DOHH2 (cell line): Measurements from ENCODE around the gene RNF13.

Experiments
- H3F3A ChIP-seq: fragments of 200-600 bp; sonication (generic), shearing (Covaris generic); 2 replicates; pipeline ENCODE4 v1.6.0; 2016; ENCODE audit warnings: antibody characterized with exemption, mild to moderate bottlenecking; ENCODE audit not compliant: control insufficient read depth, insufficient read depth
- H3K27ac ChIP-seq: fragments of 200-600 bp; sonication (generic); 2 replicates; pipeline ENCODE4 v1.5.1; 2014; ENCODE audit warnings: low read depth, mild to moderate bottlenecking, low read length, moderate library complexity
- H3K27me3 ChIP-seq: fragments of 200-600 bp; sonication (generic); 2 replicates; pipeline ENCODE4 v1.6.1; 2014; ENCODE audit warnings: mild to moderate bottlenecking, low read length, mixed read lengths; ENCODE audit not compliant: control insufficient read depth
- H3K36me3 ChIP-seq: fragments of 200-600 bp; sonication (generic); 2 replicates; pipeline ENCODE4 v1.6.1; 2014; ENCODE audit warnings: mild to moderate bottlenecking, low read length, moderate library complexity, mixed read lengths; ENCODE audit not compliant: control insufficient read depth
- H3K4me1 ChIP-seq: fragments of 200-600 bp; sonication (generic); 2 replicates; pipeline ENCODE4 v1.6.1; 2014; ENCODE audit warnings: mild to moderate bottlenecking, low read length, mixed read lengths; ENCODE audit not compliant: control insufficient read depth
- H3K4me2 ChIP-seq: fragments of 200-600 bp; sonication (generic); 2 replicates; pipeline ENCODE4 v1.6.0; 2014; ENCODE audit warnings: mild to moderate bottlenecking, low read length, moderate library complexity
- H3K4me3 ChIP-seq: fragments of 200-600 bp; sonication (generic); 2 replicates; pipeline ENCODE4 v1.5.1; 2014; ENCODE audit warnings: mild to moderate bottlenecking, low read length, mixed read lengths
- H3K79me2 ChIP-seq: fragments of 200-600 bp; sonication (generic); 2 replicates; pipeline ENCODE4 v1.6.1; 2014; ENCODE audit warnings: mild to moderate bottlenecking, low read length, mixed read lengths; ENCODE audit not compliant: control insufficient read depth
- H3K9me2 ChIP-seq: fragments of 200-600 bp; sonication (generic); replicated peaks from 2 replicates; pipeline ENCODE4 v1.6.1; 2014; ENCODE audit warnings: mild to moderate bottlenecking, low read length, mixed read lengths; ENCODE audit not compliant: control insufficient read depth
- H3K9me3 ChIP-seq: fragments of 200-600 bp; sonication (generic); 2 replicates; pipeline ENCODE4 v1.6.1; 2014; ENCODE audit warnings: antibody characterized with exemption, low read length, mixed read lengths; ENCODE audit not compliant: control insufficient read depth, insufficient read depth
- H4K20me1 ChIP-seq: fragments of 200-600 bp; sonication (generic); 2 replicates; pipeline ENCODE4 v1.6.0; 2014; ENCODE audit warnings: low read depth, mild to moderate bottlenecking, antibody characterized with exemption, low read length, moderate library complexity; ENCODE audit not compliant: control insufficient read depth, insufficient read depth
- EZH2phosphoT487 ChIP-seq: fragments of 200-600 bp; sonication (generic); IDR thresholded peaks from 2 replicates; pipeline ENCODE4 v1.6.1; 2017; ENCODE audit warnings: borderline replicate concordance, mild to moderate bottlenecking, antibody characterized with exemption, low read length, moderate library complexity, mixed read lengths
- TF ChIP-seq, protein P1 (sequence below): fragments of 200-600 bp; sonication (generic); IDR thresholded peaks from one replicate; pipeline ENCODE4 v1.5.1; 2014; ENCODE audit warnings: antibody characterized with exemption, mild to moderate bottlenecking, low read depth, low read length; ENCODE audit not compliant: poor library complexity, severe bottlenecking

RNF13 gene

DNA sequence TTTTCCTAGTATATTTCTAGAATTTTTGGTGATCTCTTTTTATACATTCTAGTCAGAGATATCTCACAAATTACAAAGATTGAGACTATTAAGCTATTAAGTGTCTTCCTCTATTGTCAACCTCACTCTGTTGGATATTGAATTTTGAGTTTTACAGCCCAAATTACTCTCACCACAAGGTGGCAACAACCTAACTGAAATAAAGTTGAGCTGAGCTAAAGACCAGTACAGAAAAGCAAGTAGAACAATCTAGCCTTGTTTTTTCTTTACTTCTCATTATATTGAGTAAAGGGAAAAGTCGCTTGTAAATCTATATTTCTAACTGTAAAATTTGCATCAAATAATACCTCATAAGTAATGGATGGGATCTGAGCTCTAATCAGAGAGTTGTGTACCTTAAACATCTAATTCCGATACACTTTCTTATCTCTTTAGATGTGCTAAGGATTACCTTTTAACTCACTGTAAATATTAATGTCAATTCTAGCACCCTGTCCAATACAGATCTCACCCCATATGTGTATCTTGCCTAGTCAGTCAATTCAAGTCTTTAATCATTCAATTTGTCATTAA, 47.2 kb upstream of the RNF13 start:
- Histone ChIP-seq H3K27ac (no peak overlapping the region), H3K4me1 (no peaks in the 10 kb centered on the region), H3K4me3 (no peak overlapping the region), H3K27me3 (peaks cover 24% of the 10 kb centered on the region), H3K9me3 (no peaks in the 10 kb centered on the region), H4K20me1 (no peaks in the 10 kb centered on the region), H3K4me2 (no peak overlapping the region), H3K79me2 (no peaks in the 10 kb centered on the region), H3K9me2 (no peaks in the 10 kb centered on the region), H3K36me3 (no peaks in the 10 kb centered on the region), H3F3A (no peaks in the 10 kb centered on the region)
- TF ChIP-seq, protein P1, sequence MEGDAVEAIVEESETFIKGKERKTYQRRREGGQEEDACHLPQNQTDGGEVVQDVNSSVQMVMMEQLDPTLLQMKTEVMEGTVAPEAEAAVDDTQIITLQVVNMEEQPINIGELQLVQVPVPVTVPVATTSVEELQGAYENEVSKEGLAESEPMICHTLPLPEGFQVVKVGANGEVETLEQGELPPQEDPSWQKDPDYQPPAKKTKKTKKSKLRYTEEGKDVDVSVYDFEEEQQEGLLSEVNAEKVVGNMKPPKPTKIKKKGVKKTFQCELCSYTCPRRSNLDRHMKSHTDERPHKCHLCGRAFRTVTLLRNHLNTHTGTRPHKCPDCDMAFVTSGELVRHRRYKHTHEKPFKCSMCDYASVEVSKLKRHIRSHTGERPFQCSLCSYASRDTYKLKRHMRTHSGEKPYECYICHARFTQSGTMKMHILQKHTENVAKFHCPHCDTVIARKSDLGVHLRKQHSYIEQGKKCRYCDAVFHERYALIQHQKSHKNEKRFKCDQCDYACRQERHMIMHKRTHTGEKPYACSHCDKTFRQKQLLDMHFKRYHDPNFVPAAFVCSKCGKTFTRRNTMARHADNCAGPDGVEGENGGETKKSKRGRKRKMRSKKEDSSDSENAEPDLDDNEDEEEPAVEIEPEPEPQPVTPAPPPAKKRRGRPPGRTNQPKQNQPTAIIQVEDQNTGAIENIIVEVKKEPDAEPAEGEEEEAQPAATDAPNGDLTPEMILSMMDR = peak; percentile 66
- no peak for TF ChIP-seq EZH2phosphoT487

DNA sequence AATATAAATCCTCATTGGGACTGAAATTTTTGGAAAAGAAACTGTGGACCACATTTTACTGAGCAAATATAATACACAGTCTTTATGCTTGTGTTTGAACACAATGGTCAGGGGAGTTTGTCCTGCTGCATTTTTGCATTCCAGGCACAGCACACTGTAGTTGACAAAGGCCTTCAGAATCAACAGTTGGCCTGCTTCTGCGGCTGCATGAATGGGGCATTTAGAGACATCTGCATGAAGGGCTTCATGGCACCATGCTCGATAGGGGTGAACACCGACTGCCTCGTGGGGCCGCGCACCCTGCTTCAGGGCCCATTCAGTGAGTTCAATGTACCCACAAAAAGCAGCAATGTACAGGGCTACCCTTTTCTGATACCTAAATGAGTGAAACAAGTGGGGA, 45.3 kb upstream of the RNF13 start:
- Histone ChIP-seq H3F3A (no peaks in the 10 kb centered on the region), H3K36me3 (no peaks in the 10 kb centered on the region), H3K9me2 (no peaks in the 10 kb centered on the region), H3K4me2 (no peak overlapping the region), H3K9me3 (no peaks in the 10 kb centered on the region), H3K79me2 (no peaks in the 10 kb centered on the region), H3K27me3 (peaks cover 17% of the 10 kb centered on the region), H3K4me1 (no peaks in the 10 kb centered on the region), H4K20me1 (no peaks in the 10 kb centered on the region), H3K4me3 (no peak overlapping the region), H3K27ac (no peak overlapping the region)
- TF ChIP-seq, protein P1 = no peak
- TF ChIP-seq EZH2phosphoT487 = no peak

DNA sequence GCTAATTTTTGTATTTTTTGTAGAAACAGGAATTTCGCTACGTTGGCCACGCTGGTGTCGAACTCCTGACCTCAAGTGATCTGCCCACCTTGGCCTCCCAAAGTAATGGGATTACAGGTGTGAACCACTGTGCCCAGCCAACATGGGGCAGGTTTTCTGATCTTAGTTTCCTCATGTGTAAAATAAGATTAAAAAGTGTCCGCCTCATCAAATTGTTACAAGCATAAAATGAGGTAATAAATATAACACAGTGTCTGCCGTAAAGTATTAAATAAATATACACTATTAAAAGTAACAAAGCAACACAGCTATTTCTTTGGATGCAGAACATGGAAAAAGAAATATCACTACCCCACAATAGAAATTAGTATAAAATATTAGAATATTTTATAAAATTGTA, 44.3 kb upstream of the RNF13 start:
- no peaks in the 10 kb centered on the region for H3K36me3 ChIP-seq
- no peaks in the 10 kb centered on the region for H3K4me1 ChIP-seq
- TF ChIP-seq, protein P1 = no peak
- TF ChIP-seq EZH2phosphoT487 = no peak
- H3K9me2 ChIP-seq = no peaks in the 10 kb centered on the region
- H3F3A ChIP-seq = no peaks in the 10 kb centered on the region
- H3K27ac ChIP-seq = no peak overlapping the region
- H3K9me3 ChIP-seq = no peaks in the 10 kb centered on the region
- H3K4me3 ChIP-seq = no peak overlapping the region
- peaks cover 8% of the 10 kb centered on the region for H3K27me3 ChIP-seq
- no peaks in the 10 kb centered on the region for H4K20me1 ChIP-seq
- H3K4me2 ChIP-seq = no peak overlapping the region
- no peaks in the 10 kb centered on the region for H3K79me2 ChIP-seq

DNA sequence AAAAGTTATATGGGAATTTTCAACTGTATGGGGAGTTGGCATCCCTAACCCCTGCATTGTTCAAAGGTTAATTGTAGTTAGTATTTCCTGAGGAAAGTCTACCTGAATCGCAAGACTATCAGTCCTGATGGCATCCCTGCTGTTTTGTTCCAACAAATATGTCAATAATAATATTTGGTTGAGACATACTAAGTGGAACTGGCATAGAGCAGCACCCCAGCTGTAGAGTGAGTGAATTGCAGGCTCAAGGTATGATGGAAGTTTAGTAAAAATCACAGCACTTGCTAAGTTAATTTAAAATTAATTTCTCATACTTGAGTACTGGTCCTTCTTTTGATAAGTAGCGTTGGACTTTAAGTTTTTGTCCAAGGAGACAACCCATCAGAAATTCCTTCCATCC, 42.8 kb upstream of the RNF13 start:
- H3K27me3 ChIP-seq = 0 out of 2 replicates have a peak, but pooled peaks cover 4% of the 10 kb centered on the region
- no peaks in the 10 kb centered on the region for H3F3A ChIP-seq
- no peak for TF ChIP-seq EZH2phosphoT487
- TF ChIP-seq, protein P1 = no peak
- no peaks in the 10 kb centered on the region for H3K9me2 ChIP-seq
- no peaks in the 10 kb centered on the region for H4K20me1 ChIP-seq
- no peak overlapping the region for H3K27ac ChIP-seq
- H3K4me3 ChIP-seq = no peak overlapping the region
- no peaks in the 10 kb centered on the region for H3K9me3 ChIP-seq
- H3K79me2 ChIP-seq = no peaks in the 10 kb centered on the region
- H3K36me3 ChIP-seq = no peaks in the 10 kb centered on the region
- H3K4me1 ChIP-seq = no peaks in the 10 kb centered on the region
- no peak overlapping the region for H3K4me2 ChIP-seq
